GM23338 (cell line): ENCODE data around the gene DIO1. TPM values are rescaled to one million over a fixed set of nuclear protein-coding genes. Genes with fewer than 3 reads are reported as not detected.

Source experiments
- ATAC-seq: fragments of 200-7000 bp; cut with Tn5 transposase; 3 replicates; pipeline ENCODE4 v1.9.1; 2020
- DNase-seq: peaks from one replicate; pipeline ENCODE4 v3.0.0-alpha.2; 2015; ENCODE audit warnings: low spot score
- H2AFZ ChIP-seq: fragments of 200-600 bp; sonication (generic); 2 replicates; pipeline ENCODE4 v1.8.0; 2016; ENCODE audit warnings: antibody characterized with exemption, mild to moderate bottlenecking, moderate library complexity
- H3F3A ChIP-seq: fragments of 200-600 bp; sonication (generic); replicated peaks from 2 replicates; pipeline ENCODE4 v1.8.0; 2017; ENCODE audit warnings: antibody characterized with exemption, mixed run types, low read depth
- H3K27ac ChIP-seq: fragments of 200-600 bp; sonication (generic); 2 replicates; pipeline ENCODE4 v1.6.1; 2016; ENCODE audit warnings: low read depth
- H3K27me3 ChIP-seq: fragments of 200-600 bp; sonication (generic); 2 replicates; pipeline ENCODE4 v1.8.0; 2016; ENCODE audit warnings: mild to moderate bottlenecking, mixed run types, moderate library complexity; ENCODE audit not compliant: insufficient read depth
- H3K36me3 ChIP-seq: fragments of 200-600 bp; sonication (generic); 2 replicates; pipeline ENCODE4 v1.8.0; 2016; ENCODE audit warnings: mild to moderate bottlenecking; ENCODE audit not compliant: insufficient read depth
- H3K4me1 ChIP-seq: fragments of 200-600 bp; sonication (generic); 2 replicates; pipeline ENCODE4 v1.8.0; 2016; ENCODE audit warnings: mild to moderate bottlenecking, moderate library complexity; ENCODE audit not compliant: insufficient read depth
- H3K4me2 ChIP-seq: fragments of 200-600 bp; sonication (generic); 2 replicates; pipeline ENCODE4 v1.7.1; 2017; ENCODE audit warnings: mixed run types
- H3K4me3 ChIP-seq: fragments of 200-600 bp; sonication (generic); 2 replicates; pipeline ENCODE4 v1.6.1; 2016; ENCODE audit warnings: mixed run types
- H3K79me2 ChIP-seq: fragments of 200-600 bp; sonication (generic); replicated peaks from 2 replicates; pipeline ENCODE4 v1.8.0; 2017; ENCODE audit warnings: mild to moderate bottlenecking; ENCODE audit not compliant: insufficient read depth
- H3K9me2 ChIP-seq: fragments of 200-600 bp; sonication (generic); 2 replicates; pipeline ENCODE4 v1.8.0; 2017; ENCODE audit not compliant: insufficient read depth
- H4K20me1 ChIP-seq: fragments of 200-600 bp; sonication (generic); replicated peaks from 2 replicates; pipeline ENCODE4 v1.8.0; 2017; ENCODE audit warnings: mild to moderate bottlenecking; ENCODE audit not compliant: insufficient read depth
- H3K27ac Mint-ChIP-seq: 2 replicates; pipeline ENCODE4 v1.8.0; 2020; ENCODE audit warnings: inconsistent platforms, mild to moderate bottlenecking, moderate library complexity, mixed read lengths
- H3K27me3 Mint-ChIP-seq: 3 replicates; pipeline ENCODE4 v1.8.0; 2022; ENCODE audit warnings: low read depth, mild to moderate bottlenecking, moderate library complexity, mixed read lengths, inconsistent platforms; ENCODE audit not compliant: insufficient read depth, poor library complexity
- H3K36me3 Mint-ChIP-seq: 3 replicates; pipeline ENCODE4 v1.8.0; 2021; ENCODE audit warnings: low read depth, mild to moderate bottlenecking, inconsistent platforms, moderate library complexity, mixed read lengths
- H3K4me1 Mint-ChIP-seq: 3 replicates; pipeline ENCODE4 v1.8.0; 2020; ENCODE audit warnings: mild to moderate bottlenecking, inconsistent platforms, mixed read lengths
- H3K4me3 Mint-ChIP-seq: 3 replicates; pipeline ENCODE4 v1.8.0; 2021; ENCODE audit warnings: moderate library complexity, mild to moderate bottlenecking, inconsistent platforms, mixed read lengths
- H3K9me3 Mint-ChIP-seq: 3 replicates; pipeline ENCODE4 v1.8.0; 2020; ENCODE audit warnings: moderate library complexity, mild to moderate bottlenecking, inconsistent platforms, mixed read lengths
- EZH2 ChIP-seq: fragments of 200-600 bp; sonication (generic); IDR thresholded peaks from one replicate; pipeline ENCODE4 v1.8.0; 2017; ENCODE audit warnings: antibody characterized with exemption, mild to moderate bottlenecking, low read depth; ENCODE audit not compliant: unreplicated experiment
- ZNF114 ChIP-seq: fragments of 250-450 bp; sonication (Bioruptor Pico); IDR thresholded peaks from 2 replicates; pipeline ENCODE4 v1.5.0; 2020; ENCODE audit warnings: mild to moderate bottlenecking, moderate library complexity
- ZNF331 ChIP-seq: fragments of 250-450 bp; sonication (Bioruptor Pico); IDR thresholded peaks from 2 replicates; pipeline ENCODE4 v1.5.0; 2020; ENCODE audit warnings: low read depth, mild to moderate bottlenecking, moderate library complexity
- polyA plus RNA-seq: library from polyadenylated mRNA; unstranded; fragments of >200 nt; fragmentation: Nextera tagmentation; extraction: Ambion mirVana; gene quantifications from 2 replicates; pipeline ENCODE4 v1.2.1, GENCODE V29; 2016
- total RNA-seq: library from RNA; depleted of rRNA; stranded (reverse); fragments of >200 nt; shearing (Covaris generic); gene quantifications from 2 replicates; pipeline ENCODE4 v1.2.3, GENCODE V29; 2014
- TF ChIP-seq, protein P1 (sequence below): fragments of 250-450 bp; sonication (Bioruptor Pico); IDR thresholded peaks from 2 replicates; pipeline ENCODE4 v1.5.0; 2020; ENCODE audit warnings: mild to moderate bottlenecking, moderate library complexity
- TF ChIP-seq, protein P2 (sequence below): IDR thresholded peaks from 2 replicates; pipeline ENCODE4 v1.6.1; 2016; ENCODE audit warnings: antibody characterized with exemption

Gene DIO1
- total and polyA plus RNA-seq, 2 experiments from 2014 or later: 0.27 TPM; not detected in 1

DNA sequence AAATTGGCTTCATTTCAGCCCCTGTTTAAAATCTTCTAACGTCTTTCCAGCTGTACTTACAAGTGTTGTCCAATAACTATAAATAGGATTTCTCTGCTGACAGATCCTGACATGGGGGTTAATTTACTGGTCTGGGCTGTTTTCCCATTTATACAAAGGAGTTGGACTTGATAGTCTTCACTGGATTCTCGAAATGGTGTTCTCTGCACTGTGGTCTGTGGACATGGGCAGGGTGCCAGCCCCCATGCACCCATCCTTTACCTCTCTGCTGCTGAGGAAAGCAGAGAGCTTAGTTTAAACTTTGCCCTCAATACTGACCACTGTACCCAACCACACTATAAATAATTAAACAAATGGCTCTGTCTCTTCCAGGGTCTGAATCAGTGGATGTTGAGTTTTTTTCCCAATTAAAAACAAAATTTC is 5.2 kb downstream of the DIO1 start (continued):
- TF ChIP-seq, protein P1, sequence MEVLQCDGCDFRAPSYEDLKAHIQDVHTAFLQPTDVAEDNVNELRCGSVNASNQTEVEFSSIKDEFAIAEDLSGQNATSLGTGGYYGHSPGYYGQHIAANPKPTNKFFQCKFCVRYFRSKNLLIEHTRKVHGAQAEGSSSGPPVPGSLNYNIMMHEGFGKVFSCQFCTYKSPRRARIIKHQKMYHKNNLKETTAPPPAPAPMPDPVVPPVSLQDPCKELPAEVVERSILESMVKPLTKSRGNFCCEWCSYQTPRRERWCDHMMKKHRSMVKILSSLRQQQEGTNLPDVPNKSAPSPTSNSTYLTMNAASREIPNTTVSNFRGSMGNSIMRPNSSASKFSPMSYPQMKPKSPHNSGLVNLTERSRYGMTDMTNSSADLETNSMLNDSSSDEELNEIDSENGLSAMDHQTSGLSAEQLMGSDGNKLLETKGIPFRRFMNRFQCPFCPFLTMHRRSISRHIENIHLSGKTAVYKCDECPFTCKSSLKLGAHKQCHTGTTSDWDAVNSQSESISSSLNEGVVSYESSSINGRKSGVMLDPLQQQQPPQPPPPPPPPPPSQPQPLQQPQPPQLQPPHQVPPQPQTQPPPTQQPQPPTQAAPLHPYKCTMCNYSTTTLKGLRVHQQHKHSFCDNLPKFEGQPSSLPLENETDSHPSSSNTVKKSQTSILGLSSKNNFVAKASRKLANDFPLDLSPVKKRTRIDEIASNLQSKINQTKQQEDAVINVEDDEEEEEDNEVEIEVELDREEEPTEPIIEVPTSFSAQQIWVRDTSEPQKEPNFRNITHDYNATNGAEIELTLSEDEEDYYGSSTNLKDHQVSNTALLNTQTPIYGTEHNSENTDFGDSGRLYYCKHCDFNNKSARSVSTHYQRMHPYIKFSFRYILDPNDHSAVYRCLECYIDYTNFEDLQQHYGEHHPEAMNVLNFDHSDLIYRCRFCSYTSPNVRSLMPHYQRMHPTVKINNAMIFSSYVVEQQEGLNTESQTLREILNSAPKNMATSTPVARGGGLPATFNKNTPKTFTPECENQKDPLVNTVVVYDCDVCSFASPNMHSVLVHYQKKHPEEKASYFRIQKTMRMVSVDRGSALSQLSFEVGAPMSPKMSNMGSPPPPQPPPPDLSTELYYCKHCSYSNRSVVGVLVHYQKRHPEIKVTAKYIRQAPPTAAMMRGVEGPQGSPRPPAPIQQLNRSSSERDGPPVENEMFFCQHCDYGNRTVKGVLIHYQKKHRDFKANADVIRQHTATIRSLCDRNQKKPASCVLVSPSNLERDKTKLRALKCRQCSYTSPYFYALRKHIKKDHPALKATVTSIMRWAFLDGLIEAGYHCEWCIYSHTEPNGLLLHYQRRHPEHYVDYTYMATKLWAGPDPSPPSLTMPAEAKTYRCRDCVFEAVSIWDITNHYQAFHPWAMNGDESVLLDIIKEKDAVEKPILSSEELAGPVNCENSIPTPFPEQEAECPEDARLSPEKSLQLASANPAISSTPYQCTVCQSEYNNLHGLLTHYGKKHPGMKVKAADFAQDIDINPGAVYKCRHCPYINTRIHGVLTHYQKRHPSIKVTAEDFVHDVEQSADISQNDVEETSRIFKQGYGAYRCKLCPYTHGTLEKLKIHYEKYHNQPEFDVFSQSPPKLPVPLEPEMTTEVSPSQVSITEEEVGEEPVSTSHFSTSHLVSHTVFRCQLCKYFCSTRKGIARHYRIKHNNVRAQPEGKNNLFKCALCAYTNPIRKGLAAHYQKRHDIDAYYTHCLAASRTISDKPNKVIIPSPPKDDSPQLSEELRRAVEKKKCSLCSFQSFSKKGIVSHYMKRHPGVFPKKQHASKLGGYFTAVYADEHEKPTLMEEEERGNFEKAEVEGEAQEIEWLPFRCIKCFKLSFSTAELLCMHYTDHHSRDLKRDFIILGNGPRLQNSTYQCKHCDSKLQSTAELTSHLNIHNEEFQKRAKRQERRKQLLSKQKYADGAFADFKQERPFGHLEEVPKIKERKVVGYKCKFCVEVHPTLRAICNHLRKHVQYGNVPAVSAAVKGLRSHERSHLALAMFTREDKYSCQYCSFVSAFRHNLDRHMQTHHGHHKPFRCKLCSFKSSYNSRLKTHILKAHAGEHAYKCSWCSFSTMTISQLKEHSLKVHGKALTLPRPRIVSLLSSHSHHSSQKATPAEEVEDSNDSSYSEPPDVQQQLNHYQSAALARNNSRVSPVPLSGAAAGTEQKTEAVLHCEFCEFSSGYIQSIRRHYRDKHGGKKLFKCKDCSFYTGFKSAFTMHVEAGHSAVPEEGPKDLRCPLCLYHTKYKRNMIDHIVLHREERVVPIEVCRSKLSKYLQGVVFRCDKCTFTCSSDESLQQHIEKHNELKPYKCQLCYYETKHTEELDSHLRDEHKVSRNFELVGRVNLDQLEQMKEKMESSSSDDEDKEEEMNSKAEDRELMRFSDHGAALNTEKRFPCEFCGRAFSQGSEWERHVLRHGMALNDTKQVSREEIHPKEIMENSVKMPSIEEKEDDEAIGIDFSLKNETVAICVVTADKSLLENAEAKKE (CRISPR knock-in tag): no peak
- TF ChIP-seq, protein P2, sequence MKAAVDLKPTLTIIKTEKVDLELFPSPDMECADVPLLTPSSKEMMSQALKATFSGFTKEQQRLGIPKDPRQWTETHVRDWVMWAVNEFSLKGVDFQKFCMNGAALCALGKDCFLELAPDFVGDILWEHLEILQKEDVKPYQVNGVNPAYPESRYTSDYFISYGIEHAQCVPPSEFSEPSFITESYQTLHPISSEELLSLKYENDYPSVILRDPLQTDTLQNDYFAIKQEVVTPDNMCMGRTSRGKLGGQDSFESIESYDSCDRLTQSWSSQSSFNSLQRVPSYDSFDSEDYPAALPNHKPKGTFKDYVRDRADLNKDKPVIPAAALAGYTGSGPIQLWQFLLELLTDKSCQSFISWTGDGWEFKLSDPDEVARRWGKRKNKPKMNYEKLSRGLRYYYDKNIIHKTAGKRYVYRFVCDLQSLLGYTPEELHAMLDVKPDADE: no peak
- TF ChIP-seq ZNF114 (CRISPR knock-in tag) (no peak), ZNF331 (CRISPR knock-in tag) (no peak)

DNA sequence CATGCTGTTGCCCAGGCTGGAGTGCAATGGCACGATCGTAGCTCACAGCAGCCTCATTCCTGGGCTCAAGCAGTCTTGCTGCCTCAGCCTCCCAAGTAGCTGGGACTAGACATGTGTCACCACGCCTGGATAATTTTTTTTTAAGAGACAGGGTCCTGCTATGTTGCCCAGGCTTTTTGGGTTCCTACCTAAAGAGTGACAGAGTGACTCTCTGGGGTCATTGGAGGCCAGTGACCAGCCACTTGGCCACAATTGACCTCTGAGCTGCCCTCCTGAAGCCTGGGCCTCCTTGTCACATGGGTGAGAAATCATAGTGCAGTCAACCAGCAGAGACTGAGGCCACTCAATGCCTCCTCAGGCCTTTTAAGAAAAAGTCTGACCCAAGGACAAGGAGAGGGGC is 5.7 kb downstream of the DIO1 start:
- Histone ChIP-seq H3K4me2 (no peak overlapping the region), H3K27ac (no peak overlapping the region), H3K27me3 (no peaks in the 10 kb centered on the region), H3F3A (no peaks in the 10 kb centered on the region), H2AFZ (no peak overlapping the region), H3K4me3 (no peak overlapping the region), H3K79me2 (no peaks in the 10 kb centered on the region), H3K9me2 (no peaks in the 10 kb centered on the region), H4K20me1 (no peaks in the 10 kb centered on the region), H3K36me3 (no peaks in the 10 kb centered on the region), H3K4me1 (no peaks in the 10 kb centered on the region)
- H3K4me1 Mint-ChIP-seq: no peaks in the 10 kb centered on the region
- no peak overlapping the region for H3K27ac Mint-ChIP-seq
- H3K36me3 Mint-ChIP-seq: no peaks in the 10 kb centered on the region
- TF ChIP-seq, protein P1 (CRISPR knock-in tag): no peak
- no peak for TF ChIP-seq EZH2
- TF ChIP-seq, protein P2: no peak
- ATAC-seq (no peak), DNase-seq (no peak)
- no peak overlapping the region for H3K4me3 Mint-ChIP-seq
- no peaks in the 10 kb centered on the region for H3K9me3 Mint-ChIP-seq
- peaks cover 2% of the 10 kb centered on the region for H3K27me3 Mint-ChIP-seq
